Esophagus muscularis mucosa (tissue), 4 donors: Measurements from ENCODE around the gene TRIM5.

Experiments
- CTCF ChIP-seq, 3 experiments: fragments of 200-600 bp in 2 of 3; fragments of 450-650 bp in 1 of 3; sonication (generic) in 2 of 3; IDR thresholded peaks; one replicate each; pipeline ENCODE4 v1.5.1; 2017 to 2019; ENCODE audit warnings: antibody characterized with exemption in 3 of 3, mild to moderate bottlenecking in 2 of 3, moderate library complexity in 1 of 3
- EP300 ChIP-seq: sonication (generic); formaldehyde crosslinking; IDR thresholded peaks from one replicate; pipeline ENCODE4 v1.6.1; 2017; ENCODE audit warnings: antibody characterized with exemption
- POLR2A ChIP-seq: fragments of 450-650 bp; IDR thresholded peaks from one replicate; pipeline ENCODE4 v1.6.1; 2017; ENCODE audit warnings: antibody characterized with exemption, moderate library complexity, mild to moderate bottlenecking, low read depth

- TF ChIP-seq POLR2A, result no peak
- TF ChIP-seq CTCF (IDR thresholded peaks at IDR 0.05), result no peak
- TF ChIP-seq EP300, result no peak
Observed at GRCh38 chr11:5690736-5691135, 5.9 kb upstream of the TRIM5 start.
